HEK293T (cell line): ENCODE measurements around the gene CPNE2.
A peak's percentile ranks its signal among the peaks of the same experiment; 100 is the strongest.

ENCODE experiments used
- CTCF ChIA-PET: fragments of 350-600 bp; formaldehyde crosslinking; extraction: SDS; loops from one replicate; lab custom pipeline; 2021; ENCODE audit warnings: antibody characterized with exemption, inconsistent platforms; lab: Yijun Ruan, JAX
- POLR2A ChIA-PET: fragments of 350-600 bp; formaldehyde crosslinking; extraction: SDS; loops from one replicate; lab custom pipeline; 2020; ENCODE audit warnings: antibody characterized with exemption, inconsistent platforms; lab: Yijun Ruan, JAX
- DNase-seq: peaks from one replicate; pipeline ENCODE4 v3.0.0; 2012; ENCODE audit warnings: mixed read lengths; ENCODE audit errors: extremely low spot score
- ARNT ChIP-seq: fragments of 450-650 bp; IDR thresholded peaks from 2 replicates; pipeline ENCODE4 v1.6.1; 2017; ENCODE audit warnings: mild to moderate bottlenecking
- BHLHE40 ChIP-seq: fragments of 450-650 bp; IDR thresholded peaks from 2 replicates; pipeline ENCODE4 v1.6.1; 2016; ENCODE audit warnings: mild to moderate bottlenecking, moderate library complexity, borderline replicate concordance
- CTBP1 ChIP-seq: fragments of 450-650 bp; IDR thresholded peaks from 2 replicates; pipeline ENCODE4 v1.6.1; 2016; ENCODE audit warnings: borderline replicate concordance
- ELF4 ChIP-seq: fragments of 450-650 bp; IDR thresholded peaks from 2 replicates; pipeline ENCODE4 v1.6.1; 2017; ENCODE audit warnings: antibody characterized with exemption
- FOXA1 ChIP-seq: fragments of 450-650 bp; IDR thresholded peaks from 2 replicates; pipeline ENCODE4 v1.6.1; 2016; ENCODE audit warnings: mild to moderate bottlenecking
- FOXK2 ChIP-seq: fragments of 450-650 bp; IDR thresholded peaks from 2 replicates; pipeline ENCODE4 v1.6.1; 2016; ENCODE audit warnings: mild to moderate bottlenecking
- FOXM1 ChIP-seq: fragments of 450-650 bp; IDR thresholded peaks from 2 replicates; pipeline ENCODE4 v1.6.1; 2017; ENCODE audit warnings: mild to moderate bottlenecking, borderline replicate concordance
- HDGF ChIP-seq: fragments of 450-650 bp; IDR thresholded peaks from 2 replicates; pipeline ENCODE4 v1.6.1; 2017; ENCODE audit warnings: antibody characterized with exemption, borderline replicate concordance
- L3MBTL2 ChIP-seq: fragments of 450-650 bp; conservative IDR thresholded peaks from 2 replicates; pipeline ENCODE4 v1.6.1; 2016; ENCODE audit warnings: mild to moderate bottlenecking
- SP1 ChIP-seq: fragments of 450-650 bp; IDR thresholded peaks from 2 replicates; pipeline ENCODE4 v1.6.1; 2017
- SUZ12 ChIP-seq: fragments of 450-650 bp; IDR thresholded peaks from 2 replicates; pipeline ENCODE4 v1.6.1; 2016; ENCODE audit warnings: mild to moderate bottlenecking
- TARDBP ChIP-seq: fragments of 450-650 bp; IDR thresholded peaks from 2 replicates; pipeline ENCODE4 v1.6.1; 2016
- ZNF384 ChIP-seq: fragments of 450-650 bp; IDR thresholded peaks from 2 replicates; pipeline ENCODE4 v1.6.1; 2016
- TF ChIP-seq, protein P1 (sequence below): fragments of 450-650 bp; IDR thresholded peaks from 2 replicates; pipeline ENCODE4 v1.6.1; 2016

CPNE2 gene

DNA sequence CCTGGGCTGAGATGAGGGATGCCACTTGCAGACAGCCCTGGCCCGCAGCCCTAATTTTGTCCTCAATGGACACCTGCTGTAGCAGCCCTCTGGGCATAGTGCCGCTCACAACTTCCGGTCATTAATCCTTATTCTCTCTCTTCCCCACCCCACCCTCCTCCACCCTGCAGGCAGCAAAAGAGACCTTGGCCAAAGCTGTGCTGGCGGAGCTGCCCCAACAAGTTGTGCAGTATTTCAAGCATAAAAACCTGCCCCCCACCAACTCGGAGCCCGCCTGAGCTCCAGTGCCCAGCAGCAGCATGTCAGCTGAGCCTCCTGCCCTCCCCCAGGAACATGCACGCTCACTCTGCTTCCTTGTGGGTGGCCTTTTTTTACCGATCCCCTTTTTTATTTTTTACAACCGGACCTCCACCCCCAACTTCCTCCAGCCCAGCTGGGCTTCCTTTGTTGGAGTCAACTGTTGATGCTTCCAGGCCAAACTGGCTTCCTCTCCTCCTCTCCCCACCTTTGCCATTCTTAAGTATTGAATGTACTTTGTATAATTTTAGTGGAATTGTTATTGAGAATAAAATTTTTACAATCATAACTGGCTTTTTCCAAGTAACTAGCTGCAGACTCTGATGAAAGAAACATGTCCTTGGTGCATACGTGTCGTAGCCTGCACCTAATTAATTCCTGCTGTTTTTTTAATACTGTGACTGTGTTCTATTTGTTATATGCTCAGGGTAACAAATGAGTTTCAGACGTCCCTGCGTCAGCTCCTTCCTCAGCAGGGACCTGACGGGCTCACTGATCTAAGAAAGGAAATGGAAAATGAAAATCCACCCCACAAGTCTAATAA is 55.2 kb downstream of the CPNE2 start:
- CTCF ChIA-PET = no interaction called here
- no peak for DNase-seq
- POLR2A ChIA-PET = no interaction called here
- TF ChIP-seq SP1 = no peak
- no peak for TF ChIP-seq L3MBTL2
- no peak for TF ChIP-seq FOXK2
- no peak for TF ChIP-seq CTBP1

DNA sequence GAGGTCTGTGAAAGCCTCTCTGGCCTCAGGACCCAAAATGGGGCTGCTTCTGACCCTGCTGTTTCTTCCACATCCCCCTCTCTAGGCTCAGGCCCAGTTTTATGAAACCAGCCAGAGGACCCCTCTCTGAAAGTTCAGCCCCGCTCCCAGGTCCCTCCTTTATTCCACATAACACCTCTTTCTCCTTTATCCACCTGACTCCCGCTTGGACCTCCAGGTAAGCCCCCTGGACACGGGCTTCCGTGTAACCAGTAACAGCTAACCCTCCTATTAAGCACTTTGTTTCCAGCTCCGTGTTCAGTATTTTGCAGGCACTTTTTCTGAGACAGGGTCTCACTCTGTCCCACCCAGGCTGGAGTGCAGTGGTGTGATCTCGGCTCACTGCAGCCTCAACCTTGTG is 56.1 kb downstream of the CPNE2 start:
- POLR2A ChIA-PET = no interaction called here

DNA sequence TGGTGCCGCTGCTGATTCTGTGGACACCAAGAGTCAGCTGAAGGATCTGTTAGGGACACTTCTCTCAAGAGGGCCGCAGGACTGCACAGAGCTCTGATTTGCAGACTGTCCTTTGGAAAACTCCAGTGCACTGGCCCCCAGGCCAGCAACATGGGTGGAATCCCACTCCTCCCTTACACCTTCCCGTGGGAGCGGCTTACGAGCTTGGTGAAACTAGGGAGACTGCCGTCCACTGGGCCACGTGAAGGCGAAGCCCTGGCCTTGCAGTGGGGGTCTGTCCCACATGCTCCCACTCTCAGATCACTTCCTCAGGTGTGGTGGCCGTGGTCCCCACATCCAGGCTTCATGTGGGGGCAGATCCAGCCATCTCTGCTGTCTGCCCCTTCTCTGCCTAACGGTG is 57.0 kb downstream of the CPNE2 start:
- ChIA-PET CTCF (no interaction called here), POLR2A (interaction anchor here (0.7 kb wide), 1 partner anchor 51 kb away, joined by 3 read pairs; no protein-coding TSS in a partner anchor)
- no peak for DNase-seq
- no peak for TF ChIP-seq ARNT
- TF ChIP-seq TARDBP = no peak
- no peak for TF ChIP-seq ELF4
- TF ChIP-seq FOXM1 = no peak
- TF ChIP-seq ZNF384 = no peak
- TF ChIP-seq, protein P1, sequence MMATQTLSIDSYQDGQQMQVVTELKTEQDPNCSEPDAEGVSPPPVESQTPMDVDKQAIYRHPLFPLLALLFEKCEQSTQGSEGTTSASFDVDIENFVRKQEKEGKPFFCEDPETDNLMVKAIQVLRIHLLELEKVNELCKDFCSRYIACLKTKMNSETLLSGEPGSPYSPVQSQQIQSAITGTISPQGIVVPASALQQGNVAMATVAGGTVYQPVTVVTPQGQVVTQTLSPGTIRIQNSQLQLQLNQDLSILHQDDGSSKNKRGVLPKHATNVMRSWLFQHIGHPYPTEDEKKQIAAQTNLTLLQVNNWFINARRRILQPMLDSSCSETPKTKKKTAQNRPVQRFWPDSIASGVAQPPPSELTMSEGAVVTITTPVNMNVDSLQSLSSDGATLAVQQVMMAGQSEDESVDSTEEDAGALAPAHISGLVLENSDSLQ = no peak
- no peak for TF ChIP-seq SUZ12

More for the DNA sequence above, 56.1 kb downstream of the CPNE2 start:
- TF ChIP-seq FOXA1 = no peak
- no peak for DNase-seq
- CTCF ChIA-PET = no interaction called here

DNA sequence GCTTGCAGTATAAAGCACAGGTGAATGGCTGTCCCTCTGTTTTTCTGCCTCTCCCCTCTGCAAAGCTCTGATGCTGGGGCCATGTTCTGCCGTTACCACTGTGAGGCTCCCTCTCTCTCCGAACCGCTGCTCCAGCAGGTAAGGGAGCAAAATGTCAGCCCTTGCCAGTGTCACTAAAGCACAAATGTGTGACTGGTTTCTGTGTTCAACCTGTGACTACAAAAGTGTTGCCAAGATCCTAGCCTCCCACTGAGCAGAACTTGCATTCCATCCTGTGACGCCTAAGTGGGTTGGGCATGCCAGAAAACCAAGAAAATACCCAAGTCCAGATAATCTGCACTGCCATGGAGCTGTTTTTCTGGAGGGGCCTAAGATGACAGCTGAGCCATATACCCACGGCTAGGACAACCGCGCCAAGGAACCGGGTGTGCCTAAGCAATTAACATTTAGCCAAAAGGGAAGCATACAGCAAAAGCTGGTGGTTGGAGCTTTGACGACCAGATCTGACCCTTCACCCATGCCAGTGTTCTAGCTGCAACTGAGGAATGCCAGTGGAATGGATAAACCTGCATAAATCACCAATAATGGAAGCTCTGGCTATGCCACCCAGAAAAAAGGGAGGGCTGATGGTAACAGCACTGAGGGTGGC is 58.4 kb downstream of the CPNE2 start:
- no peak for DNase-seq
- TF ChIP-seq, protein P1 = no peak
- no peak for TF ChIP-seq L3MBTL2
- TF ChIP-seq TARDBP = no peak
- TF ChIP-seq HDGF = no peak
- no peak for TF ChIP-seq SUZ12
- ChIA-PET CTCF (interaction anchor here (0.6 kb wide), 1 partner anchor 8 kb away, joined by 5 read pairs; no protein-coding TSS in a partner anchor), POLR2A (no interaction called here)

DNA sequence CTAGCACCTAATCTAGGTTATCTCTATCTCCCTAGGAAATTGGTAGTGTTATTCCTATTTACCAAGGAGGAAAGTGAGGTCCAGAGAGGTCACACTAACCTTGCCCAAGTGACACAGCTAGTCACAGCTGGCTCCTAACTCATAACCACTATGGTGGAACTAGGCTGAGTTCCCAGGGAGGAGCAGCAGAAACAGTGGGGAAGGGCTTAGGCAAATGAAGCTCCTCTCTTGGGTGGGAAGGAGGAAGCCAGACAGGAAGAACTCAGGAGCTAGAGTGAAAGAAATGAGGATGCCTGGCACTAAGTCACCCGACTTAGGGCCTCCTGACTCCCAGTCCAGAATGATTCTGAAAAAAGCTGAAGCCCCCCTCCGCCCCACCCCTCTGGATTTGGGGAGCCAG is 59.0 kb downstream of the CPNE2 start:
- no peak for DNase-seq
- POLR2A ChIA-PET = no interaction called here
- CTCF ChIA-PET = no interaction called here
- no peak for TF ChIP-seq ELF4
- TF ChIP-seq ARNT = no peak
- no peak for TF ChIP-seq BHLHE40
- TF ChIP-seq HDGF = no peak
- no peak for TF ChIP-seq FOXA1

DNA sequence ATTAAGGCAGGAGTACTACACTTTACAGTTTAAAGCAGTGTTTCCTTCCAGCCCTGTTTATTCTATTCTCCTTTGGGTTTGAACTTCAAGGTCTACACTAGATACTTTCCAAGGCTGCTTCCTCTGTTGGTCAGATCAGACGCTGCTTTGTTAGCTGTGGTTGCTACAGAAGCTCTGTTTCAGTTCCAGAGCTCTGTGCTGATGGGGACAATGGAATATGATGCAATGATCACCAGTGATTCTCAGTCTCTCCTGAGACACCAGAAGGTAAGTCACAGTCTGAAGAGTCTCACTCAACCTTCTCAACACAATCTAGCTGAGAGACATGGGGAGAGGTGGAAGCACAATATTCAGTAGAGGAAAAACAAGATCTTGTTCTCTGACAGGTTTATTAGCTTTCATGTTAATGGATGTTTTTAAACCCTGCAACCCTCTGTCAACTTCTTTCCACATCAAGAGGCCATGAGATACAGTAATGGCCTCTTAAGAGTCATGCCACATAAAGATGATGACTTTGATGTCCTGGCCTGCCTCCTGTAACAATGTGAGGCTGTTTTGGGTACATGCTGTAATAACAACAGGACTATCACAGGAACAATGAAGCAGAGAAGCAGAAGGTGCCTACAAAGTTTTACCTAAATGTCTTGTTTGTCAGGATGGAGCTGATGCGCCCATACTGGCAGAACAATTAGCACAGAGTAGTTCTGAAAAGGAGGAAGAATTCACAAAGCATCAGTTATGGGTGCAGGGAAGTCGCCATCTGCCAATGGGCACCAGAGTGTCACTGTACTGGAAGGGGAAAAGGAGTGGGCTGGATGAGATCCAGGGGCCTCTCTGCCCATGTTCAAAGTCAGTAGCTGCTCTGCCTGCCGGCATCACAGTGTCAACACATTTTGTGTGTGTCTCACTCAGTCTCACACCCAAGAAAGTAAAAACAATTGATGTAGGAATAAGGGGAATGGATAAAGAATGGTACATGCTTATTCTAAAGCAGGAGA is 60.0 kb downstream of the CPNE2 start:
- no peak for DNase-seq

DNA sequence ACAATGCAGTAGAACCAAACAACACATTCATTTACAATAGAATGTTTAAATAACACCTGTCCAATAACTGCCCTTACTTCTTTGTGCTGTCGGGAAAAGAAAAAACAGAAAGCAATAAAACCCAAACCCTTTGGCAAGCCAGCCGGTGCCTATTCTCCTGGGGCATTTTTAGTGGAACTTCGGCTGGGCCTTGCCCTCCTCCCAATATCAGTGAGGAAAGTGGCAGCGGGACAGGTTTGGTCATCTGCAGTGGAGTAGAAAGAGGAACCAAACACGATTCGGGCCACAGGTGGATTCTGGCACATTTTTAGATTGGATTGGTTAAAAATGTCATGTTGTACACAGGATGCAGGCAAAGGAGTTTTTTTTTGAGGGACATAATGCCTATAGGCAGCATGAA is 61.5 kb downstream of the CPNE2 start:
- ChIA-PET CTCF (no interaction called here), POLR2A (no interaction called here)
- TF ChIP-seq FOXM1 (no peak), CTBP1 (no peak), HDGF (no peak), ELF4 (no peak), SUZ12 (no peak), ARNT (no peak), FOXK2 (no peak), SP1 (no peak), L3MBTL2 (no peak), BHLHE40 (no peak), FOXA1 (no peak), TARDBP (no peak)
- TF ChIP-seq, protein P1 = no peak

More for the DNA sequence above, 60.0 kb downstream of the CPNE2 start:
- TF ChIP-seq, protein P1 = peak; percentile 51
- no peak for TF ChIP-seq ARNT
- ChIA-PET POLR2A (no interaction called here), CTCF (no interaction called here)

More for the DNA sequence above, 61.5 kb downstream of the CPNE2 start:
- DNase-seq = no peak
